ENCODE measurements around the gene COL13A1.

Gene COL13A1

GRCh38 chr10:69913606-69914382, 112.1 kb downstream of the COL13A1 start:
- no peak for DNase-seq

- peak; percentile 80 for DNase-seq
Observed at GRCh38 chr10:69914398-69915214, 112.9 kb downstream of the COL13A1 start.

- no peak for DNase-seq
Observed at GRCh38 chr10:69915215-69915560, 113.5 kb downstream of the COL13A1 start.

- no peak for DNase-seq
Observed at GRCh38 chr10:69916118-69916517, 114.4 kb downstream of the COL13A1 start.

DNA sequence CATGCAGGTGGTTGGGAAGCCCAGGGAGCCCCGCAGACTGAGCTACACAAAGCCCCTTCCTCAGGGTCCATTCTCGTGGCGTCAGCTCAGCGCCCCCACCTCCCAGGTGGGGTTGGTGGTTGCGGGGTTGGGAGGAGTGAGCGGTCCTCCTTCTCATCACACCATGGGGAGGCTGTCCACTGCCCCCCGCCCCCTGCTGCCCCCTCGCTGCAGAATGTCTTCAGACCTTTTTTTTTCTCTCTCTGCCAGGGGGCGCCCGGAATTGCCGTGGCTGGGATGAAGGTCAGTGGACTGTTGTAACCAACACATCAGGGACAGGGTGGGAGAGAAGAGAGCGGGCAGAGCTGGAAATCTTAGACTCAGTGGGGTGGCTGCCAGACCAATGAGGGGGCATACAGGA, 116.3 kb downstream of the COL13A1 start:
- no peak for DNase-seq

DNA sequence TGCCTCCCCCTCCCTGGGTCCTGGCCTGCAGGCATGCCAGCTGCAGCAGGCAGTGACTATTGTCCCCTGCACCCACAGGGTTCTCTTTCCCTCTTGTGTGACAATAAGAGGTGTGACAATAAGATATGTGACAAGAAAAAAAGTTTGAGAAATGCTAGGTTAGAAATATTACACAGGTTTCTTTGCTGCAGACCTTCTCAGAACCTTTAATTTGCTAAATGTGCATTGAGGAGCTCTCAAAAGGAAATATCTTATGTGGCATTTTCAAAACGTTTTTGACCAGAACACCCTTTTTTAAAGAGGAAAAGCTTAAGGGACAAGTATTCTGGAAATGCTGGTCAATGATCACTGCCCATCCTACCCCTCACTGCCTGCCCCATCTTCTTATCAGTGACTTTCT, 117.5 kb downstream of the COL13A1 start:
- DNase-seq: no peak

DNA sequence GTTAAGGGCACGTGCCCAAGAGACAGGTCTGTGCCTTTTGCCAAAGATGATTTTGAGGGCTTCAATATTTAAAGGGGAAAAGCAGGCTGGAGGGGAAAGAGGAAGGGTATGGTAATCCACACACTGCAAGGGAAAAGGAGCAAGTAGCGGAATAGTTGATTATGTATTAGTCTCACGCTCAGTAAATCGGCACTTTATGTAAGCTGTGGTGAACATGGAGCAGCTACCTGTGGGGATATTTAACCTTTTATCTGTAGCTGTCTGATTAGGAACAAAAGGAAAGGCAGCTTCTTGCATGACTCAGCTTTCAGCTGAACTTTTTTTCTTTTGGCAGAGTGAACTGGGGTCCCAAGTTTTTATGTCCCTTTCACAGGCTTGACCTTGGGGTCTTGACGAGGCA, 123.4 kb downstream of the COL13A1 start:
- DNase-seq: no peak

DNA sequence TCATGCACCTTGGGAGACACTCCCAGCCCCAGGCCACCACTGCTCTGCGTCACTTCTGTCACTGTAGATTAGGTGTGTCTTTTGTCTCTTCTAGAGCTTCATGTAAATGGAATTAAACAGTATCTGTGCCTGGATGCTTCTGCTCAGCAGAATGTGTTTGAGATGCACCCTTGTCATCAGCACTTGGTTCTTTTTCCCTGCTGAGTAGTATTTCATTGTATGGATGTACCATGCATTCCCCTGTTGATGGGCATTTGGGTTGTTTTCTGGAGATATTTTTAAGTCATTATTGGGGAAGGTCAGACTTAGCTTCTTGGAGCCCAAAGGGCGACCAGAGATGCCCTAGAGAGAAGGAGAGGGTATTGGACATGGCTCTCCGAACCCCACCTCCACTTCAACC, 126.6 kb downstream of the COL13A1 start:
- no peak for DNase-seq

- DNase-seq: no peak
Observed at GRCh38 chr10:69929575-69929974, 127.9 kb downstream of the COL13A1 start.

DNA sequence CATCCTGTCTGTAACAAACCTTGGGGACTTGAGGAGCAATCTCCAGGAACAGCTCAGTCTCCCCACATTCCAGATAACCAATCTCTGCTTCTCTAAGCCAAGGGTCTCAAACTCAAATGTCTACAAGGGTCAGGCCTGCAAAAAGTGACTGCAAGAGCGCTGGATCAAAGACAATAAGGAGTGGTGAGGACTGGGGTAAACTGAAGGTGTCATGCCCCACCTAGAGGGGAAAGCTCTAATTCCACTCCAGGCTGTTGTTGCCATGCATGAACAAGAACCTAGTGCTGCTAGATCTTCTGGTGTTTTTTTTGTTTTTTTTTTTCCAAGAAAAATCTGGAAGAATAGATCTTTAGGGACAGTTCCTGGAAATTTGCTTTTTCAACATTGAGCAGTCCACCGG, 133.1 kb downstream of the COL13A1 start:
- no peak for DNase-seq

- DNase-seq: peak; percentile 57
Observed at GRCh38 chr10:69936091-69936490, 134.4 kb downstream of the COL13A1 start.

GRCh38 chr10:69938541-69938991, 136.9 kb downstream of the COL13A1 start:
- DNase-seq: no peak

GRCh38 chr10:69939061-69939460, 137.4 kb downstream of the COL13A1 start:
- no peak for DNase-seq

DNA sequence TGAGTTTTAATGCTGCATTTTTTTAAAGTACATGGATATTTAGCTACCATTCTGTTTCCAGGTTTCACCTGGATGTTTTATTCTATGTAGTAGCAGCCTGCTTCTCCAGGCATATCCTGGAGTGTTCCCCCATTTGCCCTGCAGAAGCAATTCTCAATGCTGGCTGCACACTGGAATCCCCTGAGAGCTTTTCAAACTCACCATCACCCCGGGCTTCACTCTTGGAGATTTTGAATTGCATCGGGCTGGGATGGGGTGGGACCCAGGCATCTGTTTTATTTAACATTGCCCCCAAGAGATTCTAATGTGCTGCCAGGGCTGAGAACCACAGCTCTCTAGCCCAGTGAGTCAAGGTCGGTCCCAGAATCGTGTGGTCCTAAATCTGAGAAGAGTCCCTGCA, 137.8 kb downstream of the COL13A1 start:
- no peak for DNase-seq

DNA sequence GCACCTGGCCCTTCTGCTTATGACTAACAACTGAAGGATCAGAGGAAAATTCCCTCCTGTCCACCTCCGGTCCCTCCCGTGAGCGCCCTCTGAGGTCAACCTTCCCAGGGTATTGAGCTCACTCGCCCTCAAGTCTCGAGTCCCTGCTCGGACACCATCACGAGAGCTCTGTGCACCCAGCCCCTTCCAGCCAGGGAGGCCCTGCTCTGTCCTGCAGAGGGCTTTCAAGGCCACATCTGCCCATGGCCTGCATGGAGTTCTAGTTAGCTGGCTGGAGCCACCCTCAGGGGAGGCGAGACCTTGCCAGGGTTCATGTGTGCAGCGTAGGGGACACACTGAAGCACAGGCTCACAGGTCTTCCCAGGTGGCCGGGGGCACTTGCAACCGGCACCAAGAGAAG, 140.0 kb downstream of the COL13A1 start:
- DNase-seq: no peak

GRCh38 chr10:69943292-69943820, 141.7 kb downstream of the COL13A1 start:
- DNase-seq: no peak

DNA sequence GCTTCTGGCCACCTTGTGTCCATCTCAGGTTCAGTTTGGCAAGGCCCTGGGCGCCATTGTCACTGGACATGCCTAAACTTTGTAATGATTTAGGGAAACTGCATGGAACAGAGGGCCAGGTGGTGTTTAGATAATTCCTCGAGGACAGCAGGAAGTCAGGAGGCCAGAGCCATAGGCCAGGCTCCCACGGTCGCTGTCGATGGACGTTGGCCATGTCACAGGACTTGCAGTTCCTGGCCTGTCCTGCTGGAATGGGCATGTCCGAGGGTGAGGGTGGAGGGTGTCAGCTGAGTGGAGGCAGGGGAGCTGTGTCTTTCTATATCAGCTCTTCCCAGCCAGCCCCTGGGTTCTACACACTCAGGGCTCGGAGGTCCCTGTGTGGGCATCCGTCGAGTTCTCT, 143.1 kb downstream of the COL13A1 start:
- no peak for DNase-seq

DNA sequence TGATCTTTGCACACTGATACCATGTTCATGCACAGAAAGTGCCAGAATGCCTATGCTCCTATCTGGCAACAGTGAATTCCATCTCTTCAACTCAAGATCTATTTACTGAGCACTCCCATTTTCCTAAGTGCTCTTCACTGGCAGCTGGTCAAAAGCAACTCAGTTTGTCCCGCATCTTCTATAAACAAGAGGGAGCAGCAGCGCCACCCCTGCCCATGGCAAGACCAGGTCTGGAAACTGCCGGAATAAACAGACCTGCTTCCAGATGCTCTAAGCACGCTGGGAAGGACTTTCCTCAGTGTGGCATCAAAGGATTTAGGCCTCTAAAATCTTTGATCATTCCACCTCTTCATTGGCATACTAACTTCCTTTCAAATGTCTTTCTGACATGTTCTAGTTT, 146.6 kb downstream of the COL13A1 start:
- no peak for DNase-seq

- no peak for DNase-seq
Observed at GRCh38 chr10:69949770-69950169, 148.1 kb downstream of the COL13A1 start.

- DNase-seq: no peak
Observed at GRCh38 chr10:69951658-69952057, 150.0 kb downstream of the COL13A1 start.

DNA sequence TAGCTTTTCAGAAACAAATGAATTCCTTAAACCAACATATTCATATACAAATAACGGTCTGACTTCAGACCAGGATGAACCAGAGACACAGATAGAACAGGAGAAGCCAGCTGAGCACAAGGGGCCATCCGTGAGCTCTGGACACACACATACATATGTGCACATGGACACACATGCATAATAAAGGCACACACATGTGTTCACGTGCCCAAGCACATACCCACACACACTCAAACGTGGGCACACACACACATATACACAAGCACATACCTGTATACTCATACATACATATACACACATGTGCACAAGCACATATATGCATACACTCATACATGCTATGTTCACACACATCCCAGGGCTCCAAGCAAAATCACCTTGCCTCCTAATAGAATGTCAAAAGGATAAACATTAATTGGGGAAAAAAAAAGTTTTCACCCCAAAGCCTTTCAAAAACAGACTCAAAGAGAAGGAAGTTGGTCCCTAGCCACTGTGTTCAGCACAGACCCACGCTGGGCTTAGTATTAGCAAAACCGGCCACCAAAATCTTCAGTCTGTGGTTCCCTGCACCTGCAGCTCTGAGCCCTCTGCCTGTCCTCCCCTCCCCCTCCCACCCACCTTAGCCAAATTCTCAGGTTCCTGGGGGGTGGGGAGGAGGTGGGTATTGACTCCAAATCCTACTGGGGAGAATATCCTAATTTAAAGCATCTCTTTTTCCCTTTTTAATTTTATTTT, 150.5 kb downstream of the COL13A1 start:
- no peak for DNase-seq

DNA sequence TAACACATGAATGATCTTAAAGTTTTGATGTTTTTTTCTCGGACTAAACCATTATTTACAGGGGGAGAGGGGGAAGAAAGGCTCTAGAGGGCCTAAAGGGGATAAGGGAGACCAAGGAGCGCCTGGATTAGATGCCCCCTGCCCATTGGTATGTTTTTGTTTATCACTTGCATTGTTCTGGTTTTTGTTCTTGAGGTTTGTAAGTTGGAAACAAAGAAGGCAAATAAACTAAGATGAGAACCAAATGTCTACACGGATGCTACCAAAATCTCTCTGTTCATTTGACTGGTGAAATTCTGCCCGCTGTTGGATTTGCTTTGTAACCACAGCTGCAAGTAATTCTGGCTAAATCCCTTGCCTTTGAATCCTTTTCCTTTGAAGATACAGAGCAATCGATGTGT, 151.1 kb downstream of the COL13A1 start:
- no peak for DNase-seq

- no peak for DNase-seq
Observed at GRCh38 chr10:69953851-69954250, 152.1 kb downstream of the COL13A1 start.

Data from hematopoietic multipotent progenitor cell treated with erythropoietin and hydrocortisone succinate and interleukin-3 and kit ligand, for 6 days (in vitro differentiated cells).